ENCODE data around the gene HDAC4.

The HDAC4 gene

DNA sequence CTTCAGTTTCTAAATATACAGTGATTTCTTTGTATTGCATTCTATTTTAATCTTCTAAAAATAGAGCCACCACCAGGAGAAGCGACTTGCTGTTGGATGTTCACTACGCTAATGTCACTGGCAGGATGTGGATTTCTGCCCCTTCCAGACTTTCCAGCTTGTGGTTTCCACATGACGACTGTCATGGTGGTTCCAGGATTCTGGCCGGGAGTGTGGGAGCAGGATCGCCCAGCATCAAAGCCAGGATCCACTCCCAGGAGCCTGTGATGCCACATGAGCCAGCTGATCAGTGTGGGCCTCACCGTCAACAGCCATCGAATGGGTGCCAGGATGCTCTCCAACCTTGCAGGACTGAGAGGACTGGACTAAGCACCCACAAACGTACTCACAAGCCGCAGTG, 148.8 kb downstream of the HDAC4 start:
- TF ChIP-seq JUND (IDR thresholded peaks at IDR 0.05; ENCODE audit: low read depth): no peak
- no peak for DNase-seq (ENCODE audit: low read depth in 1 of 2, low spot score in 1 of 2)
- in situ Hi-C loops (cut with HindIII; ENCODE audit: low pct_unique_long_range_greater_than_20kb, low sequenced_read_pairs): no loop called here

DNA sequence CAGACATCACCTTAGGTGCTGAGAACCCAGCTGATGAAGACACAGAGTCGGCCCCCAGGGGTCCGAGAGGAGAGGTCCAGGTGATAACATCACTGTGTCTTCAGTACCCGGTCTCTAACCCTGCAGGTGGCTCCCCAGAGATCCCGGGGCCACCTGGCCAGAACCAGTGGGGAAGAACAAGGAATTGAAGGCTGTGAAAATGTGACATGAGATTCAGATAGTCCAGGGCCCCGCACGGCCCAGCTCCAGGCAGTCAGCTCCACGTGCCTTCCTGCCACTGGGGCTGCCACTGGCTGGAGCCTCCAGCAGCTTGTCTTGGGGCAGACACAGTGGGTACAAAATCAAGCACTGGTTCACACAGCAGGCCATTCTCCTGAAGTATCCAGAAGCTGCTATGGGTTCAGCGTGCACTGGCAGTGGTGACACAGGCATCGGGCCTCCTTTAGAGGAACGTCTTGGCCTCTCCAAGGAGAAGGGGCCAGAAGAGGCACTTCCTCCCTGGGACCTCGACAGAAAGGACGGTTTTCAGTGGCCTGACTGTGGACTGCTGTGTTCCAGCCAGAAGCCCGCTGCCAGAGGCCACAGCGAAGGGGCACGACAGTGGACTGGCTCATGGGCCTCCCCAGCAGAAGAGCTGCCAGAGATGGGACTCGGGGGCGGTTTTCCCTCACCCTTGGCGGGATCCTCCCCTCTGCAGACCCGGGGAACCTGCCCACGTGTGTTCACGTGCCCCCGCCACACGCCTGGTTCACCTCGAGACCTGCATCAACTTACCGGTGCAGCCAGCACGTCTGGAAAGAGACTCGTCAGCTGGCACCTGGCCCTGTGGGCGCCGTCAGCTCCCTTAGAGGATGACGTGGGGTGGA, 150.4 kb downstream of the HDAC4 start:
- no peak for TF ChIP-seq JUND (IDR thresholded peaks at IDR 0.05; ENCODE audit: low read depth)
- in situ Hi-C loops (cut with HindIII; ENCODE audit: low pct_unique_long_range_greater_than_20kb, low sequenced_read_pairs): no loop called here
- no peak for DNase-seq (ENCODE audit: low read depth in 1 of 2, low spot score in 1 of 2)

DNA sequence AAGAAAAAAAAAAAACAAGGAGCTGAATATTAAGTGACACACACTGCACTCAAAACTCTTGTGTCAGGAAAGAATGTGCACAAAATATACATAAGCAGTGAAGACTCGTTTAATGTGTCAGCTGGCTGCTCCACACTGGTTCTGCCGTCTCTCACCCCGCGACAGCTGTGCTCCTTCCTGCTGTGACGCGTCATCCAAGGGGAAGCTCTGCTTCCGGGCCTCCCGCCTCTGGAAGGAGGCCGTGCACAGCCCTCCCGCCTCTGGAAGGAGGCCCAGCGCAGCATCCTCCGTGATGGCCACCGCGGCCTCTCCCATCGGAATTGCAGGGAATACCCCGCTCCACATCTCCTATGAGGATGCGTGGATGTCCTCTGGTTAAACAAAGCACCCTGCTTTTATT, 151.0 kb downstream of the HDAC4 start:
- in situ Hi-C loops (cut with HindIII; ENCODE audit: low pct_unique_long_range_greater_than_20kb, low sequenced_read_pairs): no loop called here
- TF ChIP-seq JUND (IDR thresholded peaks at IDR 0.05; ENCODE audit: low read depth): no peak
- DNase-seq (ENCODE audit: low read depth in 1 of 2, low spot score in 1 of 2): no peak

DNA sequence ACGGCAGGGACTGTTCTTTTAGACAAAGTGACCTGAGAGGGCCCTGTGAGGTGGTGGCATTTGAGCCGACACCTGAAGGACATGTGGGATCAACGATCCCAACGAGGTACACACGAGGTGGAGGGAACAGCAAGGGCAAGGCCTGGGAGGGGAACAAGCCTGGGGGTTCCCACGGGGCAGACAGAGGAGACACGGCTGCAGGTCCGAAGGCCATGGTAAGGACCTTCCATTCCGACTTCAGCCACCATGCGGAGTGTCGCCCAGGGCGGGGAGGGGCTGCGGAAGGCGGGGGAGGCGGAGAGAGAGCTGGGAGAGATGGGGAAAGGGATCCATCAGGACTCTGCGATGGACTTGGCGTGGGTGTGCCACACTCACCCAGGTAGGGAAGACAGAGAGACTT, 151.8 kb downstream of the HDAC4 start:
- no peak for DNase-seq (ENCODE audit: low read depth in 1 of 2, low spot score in 1 of 2)
- in situ Hi-C loops (cut with HindIII; ENCODE audit: low pct_unique_long_range_greater_than_20kb, low sequenced_read_pairs): no loop called here
- TF ChIP-seq JUND (IDR thresholded peaks at IDR 0.05; ENCODE audit: low read depth): no peak

DNA sequence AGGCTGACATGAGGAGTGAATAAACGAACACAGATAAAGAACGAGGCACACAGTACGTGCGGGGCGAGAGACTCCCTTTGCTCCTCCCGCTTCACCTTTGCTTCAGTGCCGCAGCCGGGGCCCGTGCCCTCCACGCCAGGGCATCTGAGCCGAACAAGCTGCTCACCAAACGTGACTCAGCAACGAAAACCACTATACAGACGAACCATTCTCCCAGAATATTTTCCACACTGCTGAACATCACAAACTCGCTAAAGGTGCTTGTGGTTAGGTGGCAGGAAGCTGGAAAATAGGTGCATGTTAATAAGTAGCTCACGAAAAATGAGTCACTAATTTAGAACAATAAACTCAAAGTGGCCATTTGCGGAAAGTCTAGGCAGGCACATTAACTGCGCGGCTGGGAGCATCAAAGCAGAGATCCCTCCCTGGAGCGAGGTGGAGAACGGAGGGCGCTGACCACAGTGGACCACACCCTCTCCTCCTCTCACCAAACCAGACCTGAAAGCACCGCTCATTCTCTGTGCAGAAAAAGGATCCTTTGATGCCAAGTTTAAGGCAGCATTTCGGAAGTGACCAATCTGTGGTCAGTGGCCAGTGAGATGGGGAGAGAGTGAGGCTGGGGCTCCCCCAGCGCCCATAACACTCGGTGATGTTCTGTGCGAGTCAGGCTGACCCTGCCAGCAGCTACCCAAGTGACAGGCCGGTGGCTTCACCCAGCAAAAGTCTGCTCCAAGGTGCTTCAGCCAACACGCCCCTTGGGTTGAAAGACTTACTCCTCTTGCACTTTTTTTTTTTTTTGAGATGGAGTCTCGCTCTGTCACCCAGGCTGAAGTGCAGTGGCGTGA, 153.2 kb downstream of the HDAC4 start:
- TF ChIP-seq JUND (IDR thresholded peaks at IDR 0.05; ENCODE audit: low read depth): no peak
- no peak for DNase-seq (ENCODE audit: low read depth in 1 of 2, low spot score in 1 of 2)
- in situ Hi-C loops (cut with HindIII; ENCODE audit: low pct_unique_long_range_greater_than_20kb, low sequenced_read_pairs): no loop called here

DNA sequence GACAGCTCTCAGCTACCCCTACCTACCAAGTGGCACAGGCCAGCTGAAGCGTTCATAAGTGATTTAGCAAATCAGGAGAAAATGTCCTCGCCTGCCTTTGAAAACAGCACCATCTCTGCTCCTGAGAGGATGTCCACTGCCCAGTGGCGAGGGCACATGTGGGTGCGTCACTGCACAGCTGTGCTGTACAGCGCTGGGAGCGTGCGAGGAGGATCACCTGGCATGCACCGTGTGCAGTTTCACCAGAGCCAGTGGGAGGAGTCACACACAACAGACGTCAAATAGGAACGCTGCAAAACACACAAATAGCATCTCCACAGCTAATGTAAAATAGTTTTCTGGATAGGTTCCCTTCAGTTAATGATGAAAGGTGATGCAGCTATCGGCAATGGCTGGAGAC, 154.1 kb downstream of the HDAC4 start:
- in situ Hi-C loops (cut with HindIII; ENCODE audit: low pct_unique_long_range_greater_than_20kb, low sequenced_read_pairs): no loop called here
- DNase-seq (ENCODE audit: low read depth in 1 of 2, low spot score in 1 of 2): no peak
- no peak for TF ChIP-seq JUND (IDR thresholded peaks at IDR 0.05; ENCODE audit: low read depth)

DNA sequence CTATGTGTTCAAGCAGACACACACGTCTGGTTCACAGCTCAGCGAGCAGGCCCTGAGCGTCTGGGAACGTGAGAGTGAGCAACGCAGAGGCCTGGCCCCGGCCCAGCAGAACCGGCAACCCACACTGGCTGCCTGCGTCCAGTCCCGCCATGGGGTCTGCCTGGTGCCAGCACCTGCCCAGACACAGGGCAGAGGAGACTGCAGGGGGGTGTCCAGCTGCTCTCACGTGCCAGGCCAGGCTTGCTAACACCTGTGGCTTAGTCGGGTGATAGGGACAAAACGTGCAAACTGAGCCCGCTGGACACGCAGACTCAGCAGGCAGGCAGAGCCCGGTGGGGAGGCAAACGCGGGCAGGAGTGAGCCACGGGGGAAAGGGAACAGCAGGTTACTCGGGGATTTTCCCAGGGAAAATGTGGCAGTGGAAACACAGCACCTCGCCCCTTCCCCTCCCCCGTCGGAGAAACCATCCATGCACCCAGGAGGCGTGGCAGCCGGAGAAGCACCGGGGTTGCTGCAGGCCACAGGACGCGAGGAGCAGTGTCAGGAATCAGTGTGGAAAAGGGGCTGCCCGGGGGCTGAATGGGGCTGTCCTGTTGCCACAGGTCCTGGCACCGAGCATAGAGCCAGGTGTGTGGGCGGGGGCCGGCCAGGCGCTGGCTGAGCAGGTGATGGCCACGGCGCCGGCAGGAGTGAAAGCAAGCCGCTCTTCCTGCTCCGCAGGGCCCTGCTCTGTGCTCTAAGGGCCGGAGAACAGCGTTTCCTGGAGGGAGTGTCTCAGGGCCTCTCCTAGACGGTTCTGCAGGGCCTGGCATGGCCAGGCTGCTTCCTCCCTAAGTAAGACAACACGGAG, 154.7 kb downstream of the HDAC4 start:
- in situ Hi-C loops (cut with HindIII; ENCODE audit: low pct_unique_long_range_greater_than_20kb, low sequenced_read_pairs): no loop called here
- TF ChIP-seq JUND (IDR thresholded peaks at IDR 0.05; ENCODE audit: low read depth): no peak
- peak; percentile 24 to 38 for DNase-seq (ENCODE audit: low read depth in 1 of 2, low spot score in 1 of 2)

DNA sequence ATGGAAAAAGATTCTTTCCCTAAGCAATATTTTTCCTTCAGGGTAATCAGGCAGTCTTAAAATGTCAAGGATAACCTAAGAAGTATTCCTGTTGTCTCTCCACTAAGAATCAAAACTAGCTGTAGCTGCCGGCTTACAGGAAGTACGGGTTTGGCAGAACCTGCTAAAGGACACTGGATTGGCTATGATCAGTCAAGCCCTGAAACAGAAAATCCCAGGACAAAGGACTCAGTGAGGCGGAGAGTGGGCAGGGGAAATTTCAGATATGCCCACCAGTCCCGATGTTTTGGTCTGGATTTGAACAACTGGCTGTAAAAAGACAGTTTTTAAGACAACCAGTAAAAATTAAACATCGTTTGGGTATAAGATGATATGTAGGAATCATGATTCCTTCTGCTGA, 155.7 kb downstream of the HDAC4 start:
- DNase-seq (ENCODE audit: low read depth in 1 of 2, low spot score in 1 of 2): peak in 1 of 2 experiments; percentile 31

DNA sequence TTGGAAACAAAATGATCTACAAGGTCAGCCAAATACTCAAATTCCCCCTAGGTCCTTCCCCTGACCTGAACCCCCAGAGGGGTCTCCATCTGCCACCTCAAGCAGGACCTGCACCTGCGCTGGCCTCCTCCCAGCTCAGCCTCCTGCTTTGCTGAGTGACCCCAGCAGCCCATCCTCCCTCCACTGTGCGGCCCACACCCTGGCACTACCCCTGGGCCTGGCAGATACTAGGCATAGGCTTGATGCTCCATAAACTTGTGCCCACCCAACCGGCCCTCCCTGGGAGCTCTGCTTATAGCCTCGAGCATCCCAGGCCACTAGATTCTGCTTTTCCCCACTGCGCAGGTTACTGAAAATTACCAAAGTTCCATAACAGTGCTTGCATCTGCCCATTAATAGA, 156.2 kb downstream of the HDAC4 start:
- TF ChIP-seq JUND (IDR thresholded peaks at IDR 0.05; ENCODE audit: low read depth): no peak
- no peak for DNase-seq (ENCODE audit: low read depth in 1 of 2, low spot score in 1 of 2)
- in situ Hi-C loops (cut with HindIII; ENCODE audit: low pct_unique_long_range_greater_than_20kb, low sequenced_read_pairs): no loop called here

More for the DNA sequence above, 155.7 kb downstream of the HDAC4 start:
- in situ Hi-C loops (cut with HindIII; ENCODE audit: low pct_unique_long_range_greater_than_20kb, low sequenced_read_pairs): no loop called here
- no peak for TF ChIP-seq JUND (IDR thresholded peaks at IDR 0.05; ENCODE audit: low read depth)

DNA sequence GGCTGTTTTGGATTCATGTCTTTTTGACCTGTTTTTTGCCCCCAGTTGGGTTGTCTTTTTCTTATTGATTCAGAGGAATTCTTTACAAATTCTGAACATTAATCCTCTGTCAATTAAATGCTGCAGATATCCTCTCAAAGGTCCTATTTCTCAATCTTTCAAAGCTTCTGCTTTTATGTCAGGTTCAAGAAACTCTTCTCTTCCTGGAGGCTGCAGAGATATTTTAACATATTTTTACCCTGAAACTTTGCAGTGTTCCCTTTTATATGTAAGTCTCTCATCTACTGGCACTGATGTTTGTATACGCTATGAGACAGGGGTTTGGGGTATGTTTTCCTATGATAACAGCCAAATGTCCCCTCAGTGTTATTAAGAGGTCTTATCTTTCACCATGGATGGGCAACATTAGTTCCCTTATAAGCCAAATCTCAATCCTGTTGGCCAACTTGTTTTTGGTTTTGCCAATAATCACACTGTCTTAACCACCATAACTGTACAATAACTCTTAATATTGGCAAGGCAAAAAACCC, 159.3 kb downstream of the HDAC4 start:
- no peak for DNase-seq (ENCODE audit: low read depth in 1 of 2, low spot score in 1 of 2)
- in situ Hi-C loops (cut with HindIII; ENCODE audit: low pct_unique_long_range_greater_than_20kb, low sequenced_read_pairs): no loop called here
- no peak for TF ChIP-seq JUND (IDR thresholded peaks at IDR 0.05; ENCODE audit: low read depth)

DNA sequence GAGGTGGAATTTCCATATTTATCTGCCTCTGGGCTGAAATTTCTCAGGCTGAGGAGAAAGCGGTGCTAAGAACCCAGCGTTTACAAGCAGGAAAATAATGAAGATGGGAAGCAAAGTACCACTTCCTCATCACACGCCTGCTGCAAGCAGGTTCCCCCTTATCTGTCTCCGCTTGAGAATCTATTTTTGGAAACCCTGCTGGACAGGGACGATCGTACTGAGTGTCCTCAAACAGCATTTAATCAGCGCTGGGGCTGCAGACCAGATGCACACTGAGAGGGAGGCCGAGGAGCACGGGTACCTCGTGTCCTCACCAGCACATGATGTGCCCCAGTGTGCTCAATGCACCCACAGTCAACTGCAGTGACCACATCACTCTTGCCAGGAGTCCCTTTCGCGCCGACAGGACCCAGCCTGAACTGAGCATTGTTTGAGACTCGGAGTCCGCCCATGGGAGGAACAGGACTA, 160.4 kb downstream of the HDAC4 start:
- in situ Hi-C loops (cut with HindIII; ENCODE audit: low pct_unique_long_range_greater_than_20kb, low sequenced_read_pairs): no loop called here
- no peak for TF ChIP-seq JUND (IDR thresholded peaks at IDR 0.05; ENCODE audit: low read depth)
- DNase-seq (ENCODE audit: low read depth in 1 of 2, low spot score in 1 of 2): no peak
